Measurements from ENCODE around the gene TARBP1.

The TARBP1 gene

GRCh38 chr1:234517110-234517802 is 38.3 kb upstream of the TARBP1 start:
- H3K9me2 ChIP-seq (ENCODE audit: low read depth, low read length), result no peaks in the 10 kb centered on the region
- H4K20me1 ChIP-seq (ENCODE audit: insufficient read depth, low read length), result no peaks in the 10 kb centered on the region
- H3K4me1 ChIP-seq (ENCODE audit: insufficient read depth, low read length, severe bottlenecking), result peaks cover 46% of the 10 kb centered on the region
- H3K27ac ChIP-seq (ENCODE audit: low read depth, low read length, poor library complexity, severe bottlenecking), result no peak overlapping the region
- H3K36me3 ChIP-seq (ENCODE audit: insufficient read depth, low read length), result no peaks in the 10 kb centered on the region
- H3K4me2 ChIP-seq (ENCODE audit: low read length), result no peak overlapping the region
- no peaks in the 10 kb centered on the region for H3F3A ChIP-seq (ENCODE audit: insufficient read depth, low read length)
- H3K27me3 ChIP-seq (ENCODE audit: insufficient read depth, low read length), result no peaks in the 10 kb centered on the region
- H3K4me3 ChIP-seq (ENCODE audit: low read depth, low read length, poor library complexity, severe bottlenecking), result no peak overlapping the region
- H2AFZ ChIP-seq (ENCODE audit: low read length), result no peak overlapping the region
- H3K79me2 ChIP-seq (ENCODE audit: insufficient read depth, low read length), result no peaks in the 10 kb centered on the region
- H3K9me3 ChIP-seq (ENCODE audit: low read length), result no peaks in the 10 kb centered on the region
- no peak overlapping the region for H3K9ac ChIP-seq (ENCODE audit: low read length)
- TF ChIP-seq CTCF (IDR thresholded peaks at IDR 0.05; ENCODE audit: low read length), result no peak
- no peak for TF ChIP-seq EZH2 (IDR thresholded peaks at IDR 0.05; ENCODE audit: borderline replicate concordance, low read length)

GRCh38 chr1:234515821-234516241 is 36.9 kb upstream of the TARBP1 start:
- H3K9ac ChIP-seq (ENCODE audit: low read length), result no peak overlapping the region
- no peaks in the 10 kb centered on the region for H3F3A ChIP-seq (ENCODE audit: insufficient read depth, low read length)
- no peaks in the 10 kb centered on the region for H3K9me3 ChIP-seq (ENCODE audit: low read length)
- no peak overlapping the region for H3K27ac ChIP-seq (ENCODE audit: low read depth, low read length, poor library complexity, severe bottlenecking)
- H3K4me1 ChIP-seq (ENCODE audit: insufficient read depth, low read length, severe bottlenecking), result peaks cover 34% of the 10 kb centered on the region
- no peaks in the 10 kb centered on the region for H3K9me2 ChIP-seq (ENCODE audit: low read depth, low read length)
- no peaks in the 10 kb centered on the region for H3K79me2 ChIP-seq (ENCODE audit: insufficient read depth, low read length)
- no peak for TF ChIP-seq EZH2 (IDR thresholded peaks at IDR 0.05; ENCODE audit: borderline replicate concordance, low read length)
- no peak for TF ChIP-seq CTCF (IDR thresholded peaks at IDR 0.05; ENCODE audit: low read length)
- no peak overlapping the region for H3K4me3 ChIP-seq (ENCODE audit: low read depth, low read length, poor library complexity, severe bottlenecking)
- H4K20me1 ChIP-seq (ENCODE audit: insufficient read depth, low read length), result no peaks in the 10 kb centered on the region
- H2AFZ ChIP-seq (ENCODE audit: low read length), result no peak overlapping the region
- no peak overlapping the region for H3K4me2 ChIP-seq (ENCODE audit: low read length)
- H3K36me3 ChIP-seq (ENCODE audit: insufficient read depth, low read length), result no peaks in the 10 kb centered on the region
- no peaks in the 10 kb centered on the region for H3K27me3 ChIP-seq (ENCODE audit: insufficient read depth, low read length)

GRCh38 chr1:234515411-234515810 is 36.4 kb upstream of the TARBP1 start:
- no peaks in the 10 kb centered on the region for H4K20me1 ChIP-seq (ENCODE audit: insufficient read depth, low read length)
- H3K27ac ChIP-seq (ENCODE audit: low read depth, low read length, poor library complexity, severe bottlenecking), result no peak overlapping the region
- peaks cover 31% of the 10 kb centered on the region for H3K4me1 ChIP-seq (ENCODE audit: insufficient read depth, low read length, severe bottlenecking)
- H3K9ac ChIP-seq (ENCODE audit: low read length), result no peak overlapping the region
- TF ChIP-seq EZH2 (IDR thresholded peaks at IDR 0.05; ENCODE audit: borderline replicate concordance, low read length) (no peak), CTCF (IDR thresholded peaks at IDR 0.05; ENCODE audit: low read length) (no peak)
- no peak overlapping the region for H3K4me3 ChIP-seq (ENCODE audit: low read depth, low read length, poor library complexity, severe bottlenecking)
- no peaks in the 10 kb centered on the region for H3K79me2 ChIP-seq (ENCODE audit: insufficient read depth, low read length)
- no peaks in the 10 kb centered on the region for H3K36me3 ChIP-seq (ENCODE audit: insufficient read depth, low read length)
- H3K27me3 ChIP-seq (ENCODE audit: insufficient read depth, low read length), result no peaks in the 10 kb centered on the region
- no peaks in the 10 kb centered on the region for H3F3A ChIP-seq (ENCODE audit: insufficient read depth, low read length)
- no peaks in the 10 kb centered on the region for H3K9me2 ChIP-seq (ENCODE audit: low read depth, low read length)
- H2AFZ ChIP-seq (ENCODE audit: low read length), result no peak overlapping the region
- H3K4me2 ChIP-seq (ENCODE audit: low read length), result no peak overlapping the region
- no peaks in the 10 kb centered on the region for H3K9me3 ChIP-seq (ENCODE audit: low read length)
